ENCODE measurements around the gene MTMR10. TPM values are rescaled to one million over a fixed set of nuclear protein-coding genes. Genes with fewer than 3 reads are reported as not detected.

MTMR10 gene
- total RNA-seq, 1 donor from 2014 or later, result 14.8 TPM

- H3K4me3 ChIP-seq (ENCODE audit: insufficient read depth, low read depth, low read length), result no peak overlapping the region
- DNase-seq (ENCODE audit: low read depth) (no peak), FAIRE-seq (peak; percentile 41)
- H3K36me3 ChIP-seq (ENCODE audit: insufficient read depth, low read length), result peaks cover 24% of the 10 kb centered on the region
- Mint-ChIP-seq H3K27ac (ENCODE audit: unreplicated experiment) (no peak overlapping the region), H3K36me3 (ENCODE audit: low read depth, unreplicated experiment) (peaks cover 9% of the 10 kb centered on the region), H3K9me3 (ENCODE audit: unreplicated experiment) (no peaks in the 10 kb centered on the region), H3K4me3 (ENCODE audit: unreplicated experiment) (no peak overlapping the region), H3K27me3 (ENCODE audit: low read depth, unreplicated experiment) (no peaks in the 10 kb centered on the region), H3K4me1 (ENCODE audit: low read depth, unreplicated experiment) (peaks cover 18% of the 10 kb centered on the region)
- H3K9me3 ChIP-seq (ENCODE audit: insufficient read depth, low read depth, low read length), result no peaks in the 10 kb centered on the region
- H3K4me2 ChIP-seq (ENCODE audit: low read length), result no peak overlapping the region
- H3K27ac ChIP-seq (ENCODE audit: low read depth, low read length), result no peak overlapping the region
- H3K27me3 ChIP-seq (ENCODE audit: insufficient read depth, low read length), result no peaks in the 10 kb centered on the region
- H3K4me1 ChIP-seq (ENCODE audit: insufficient read depth, low read length), result peaks cover 22% of the 10 kb centered on the region
- peaks cover 6% of the 10 kb centered on the region for H4K20me1 ChIP-seq (ENCODE audit: insufficient read depth, low read length)
- H3K9ac ChIP-seq (ENCODE audit: low read length), result no peak overlapping the region
- TF ChIP-seq CTCF (IDR thresholded peaks at IDR 0.05; ENCODE audit: insufficient read depth, low read depth, low read length) (no peak), EZH2 (IDR thresholded peaks at IDR 0.05; ENCODE audit: insufficient read depth, low read length) (no peak)
- H3K79me2 ChIP-seq (ENCODE audit: insufficient read depth, low read length), result peaks cover 3% of the 10 kb centered on the region
- H2AFZ ChIP-seq (ENCODE audit: low read depth, low read length), result no peak overlapping the region
These were observed 73.1 kb downstream of the MTMR10 start for GRCh38 chr15:30918366-30918765.

- peaks cover 9% of the 10 kb centered on the region for H3K36me3 Mint-ChIP-seq (ENCODE audit: low read depth, unreplicated experiment)
- Histone ChIP-seq H3K36me3 (ENCODE audit: insufficient read depth, low read length) (peaks cover 24% of the 10 kb centered on the region), H3K79me2 (ENCODE audit: insufficient read depth, low read length) (peaks cover 3% of the 10 kb centered on the region), H3K4me2 (ENCODE audit: low read length) (no peak overlapping the region), H3K27me3 (ENCODE audit: insufficient read depth, low read length) (no peaks in the 10 kb centered on the region), H3K4me3 (ENCODE audit: insufficient read depth, low read depth, low read length) (no peak overlapping the region), H4K20me1 (ENCODE audit: insufficient read depth, low read length) (peaks cover 6% of the 10 kb centered on the region), H3K4me1 (ENCODE audit: insufficient read depth, low read length) (peaks cover 15% of the 10 kb centered on the region), H3K9me3 (ENCODE audit: insufficient read depth, low read depth, low read length) (no peaks in the 10 kb centered on the region), H3K27ac (ENCODE audit: low read depth, low read length) (no peak overlapping the region), H3K9ac (ENCODE audit: low read length) (no peak overlapping the region), H2AFZ (ENCODE audit: low read depth, low read length) (no peak overlapping the region)
- H3K4me3 Mint-ChIP-seq (ENCODE audit: unreplicated experiment), result no peak overlapping the region
- H3K27me3 Mint-ChIP-seq (ENCODE audit: low read depth, unreplicated experiment), result no peaks in the 10 kb centered on the region
- no peak for TF ChIP-seq EZH2 (IDR thresholded peaks at IDR 0.05; ENCODE audit: insufficient read depth, low read length)
- no peak for TF ChIP-seq CTCF (IDR thresholded peaks at IDR 0.05; ENCODE audit: insufficient read depth, low read depth, low read length)
- H3K27ac Mint-ChIP-seq (ENCODE audit: unreplicated experiment), result no peak overlapping the region
- FAIRE-seq (no peak), DNase-seq (ENCODE audit: low read depth) (no peak)
- H3K9me3 Mint-ChIP-seq (ENCODE audit: unreplicated experiment), result no peaks in the 10 kb centered on the region
- peaks cover 13% of the 10 kb centered on the region for H3K4me1 Mint-ChIP-seq (ENCODE audit: low read depth, unreplicated experiment)
These were observed 73.8 kb downstream of the MTMR10 start for GRCh38 chr15:30917675-30918074.

- Histone ChIP-seq H3K79me2 (ENCODE audit: insufficient read depth, low read length) (peaks cover 3% of the 10 kb centered on the region), H3K4me3 (ENCODE audit: insufficient read depth, low read depth, low read length) (no peak overlapping the region), H3K9me3 (ENCODE audit: insufficient read depth, low read depth, low read length) (no peaks in the 10 kb centered on the region), H3K4me1 (ENCODE audit: insufficient read depth, low read length) (peaks cover 8% of the 10 kb centered on the region), H3K9ac (ENCODE audit: low read length) (no peak overlapping the region), H3K4me2 (ENCODE audit: low read length) (no peak overlapping the region), H3K27me3 (ENCODE audit: insufficient read depth, low read length) (no peaks in the 10 kb centered on the region), H2AFZ (ENCODE audit: low read depth, low read length) (no peak overlapping the region), H3K36me3 (ENCODE audit: insufficient read depth, low read length) (peaks cover 24% of the 10 kb centered on the region), H4K20me1 (ENCODE audit: insufficient read depth, low read length) (peaks cover 6% of the 10 kb centered on the region), H3K27ac (ENCODE audit: low read depth, low read length) (no peak overlapping the region)
- FAIRE-seq (no peak), DNase-seq (ENCODE audit: low read depth) (no peak)
- Mint-ChIP-seq H3K27ac (ENCODE audit: unreplicated experiment) (no peak overlapping the region), H3K9me3 (ENCODE audit: unreplicated experiment) (no peaks in the 10 kb centered on the region), H3K27me3 (ENCODE audit: low read depth, unreplicated experiment) (no peaks in the 10 kb centered on the region), H3K4me1 (ENCODE audit: low read depth, unreplicated experiment) (peaks cover 6% of the 10 kb centered on the region), H3K4me3 (ENCODE audit: unreplicated experiment) (no peak overlapping the region), H3K36me3 (ENCODE audit: low read depth, unreplicated experiment) (peaks cover 9% of the 10 kb centered on the region)
- TF ChIP-seq CTCF (IDR thresholded peaks at IDR 0.05; ENCODE audit: insufficient read depth, low read depth, low read length), result no peak
- no peak for TF ChIP-seq EZH2 (IDR thresholded peaks at IDR 0.05; ENCODE audit: insufficient read depth, low read length)
These were observed 74.4 kb downstream of the MTMR10 start for GRCh38 chr15:30917013-30917412.

Measured in astrocyte (in vitro differentiated cells and primary cell).